ENCODE results near the gene KIF26B.

Gene KIF26B

GRCh38 chr1:245133995-245134715 is 20.6 kb upstream of the KIF26B start:
- DNase-seq = no peak

GRCh38 chr1:245142171-245142798 is 12.5 kb upstream of the KIF26B start:
- no peak for DNase-seq

GRCh38 chr1:245142976-245143375 is 11.8 kb upstream of the KIF26B start:
- DNase-seq = no peak

- no peak for DNase-seq
Observed at GRCh38 chr1:245143849-245144248, 10.9 kb upstream of the KIF26B start.

GRCh38 chr1:245148069-245148468 is 6.7 kb upstream of the KIF26B start:
- no peak for DNase-seq

- no peak for DNase-seq
Observed at GRCh38 chr1:245148861-245149260, 5.9 kb upstream of the KIF26B start.

- peak; percentile 46 to 48 for DNase-seq
Observed at GRCh38 chr1:245153081-245153551, 1.7 kb upstream of the KIF26B start.

- no peak for DNase-seq
Observed at GRCh38 chr1:245153552-245154428, 995 bp upstream of the KIF26B start.

- DNase-seq = no peak
Observed at GRCh38 chr1:245155272-245156040, 671 bp downstream of the KIF26B start.

GRCh38 chr1:245156041-245156735 is 1.4 kb downstream of the KIF26B start:
- peak; percentile 75 to 80 for DNase-seq

- DNase-seq = no peak
Observed at GRCh38 chr1:245156736-245157505, 2.1 kb downstream of the KIF26B start.

- DNase-seq = no peak
Observed at GRCh38 chr1:245158913-245159312, 4.1 kb downstream of the KIF26B start.

- DNase-seq = no peak
Observed at GRCh38 chr1:245160288-245160687, 5.5 kb downstream of the KIF26B start.

- no peak for DNase-seq
Observed at GRCh38 chr1:245160741-245161400, 6.1 kb downstream of the KIF26B start.

GRCh38 chr1:245161866-245162265 is 7.1 kb downstream of the KIF26B start:
- DNase-seq = no peak

GRCh38 chr1:245166471-245166885 is 11.7 kb downstream of the KIF26B start:
- DNase-seq = no peak

- no peak for DNase-seq
Observed at GRCh38 chr1:245168086-245168485, 13.3 kb downstream of the KIF26B start.

GRCh38 chr1:245168906-245169305 is 14.1 kb downstream of the KIF26B start:
- no peak for DNase-seq

GRCh38 chr1:245169376-245169775 is 14.6 kb downstream of the KIF26B start:
- DNase-seq = no peak

- no peak for DNase-seq
Observed at GRCh38 chr1:245172026-245172425, 17.2 kb downstream of the KIF26B start.

- DNase-seq = no peak
Observed at GRCh38 chr1:245172829-245173228, 18.0 kb downstream of the KIF26B start.
